Upper lobe of right lung (tissue), 1 donor: Measurements from ENCODE around the gene GRID1. TPM values are rescaled to one million over a fixed set of nuclear protein-coding genes. Genes with fewer than 3 reads are reported as not detected.

Experiments
- ATAC-seq: fragments of 200-7000 bp; cut with Tn5 transposase; one replicate; pipeline ENCODE4 v1.9.1; 2020; ENCODE audit warnings: mild to moderate bottlenecking, moderate library complexity
- DNase-seq: peaks from one replicate; pipeline ENCODE4 v3.0.0-alpha.2; 2020
- H3K27ac ChIP-seq: fragments of 200-600 bp; one replicate; pipeline ENCODE4 v1.8.0; 2022
- H3K27me3 ChIP-seq: fragments of 200-600 bp; one replicate; pipeline ENCODE4 v1.8.0; 2022; ENCODE audit warnings: mild to moderate bottlenecking
- H3K36me3 ChIP-seq: fragments of 200-600 bp; one replicate; pipeline ENCODE4 v1.8.0; 2022
- H3K4me1 ChIP-seq: fragments of 200-600 bp; one replicate; pipeline ENCODE4 v1.8.0; 2022
- H3K4me3 ChIP-seq: fragments of 200-600 bp; one replicate; pipeline ENCODE4 v1.8.0; 2022; ENCODE audit warnings: mild to moderate bottlenecking
- H3K9me3 ChIP-seq: fragments of 200-600 bp; one replicate; pipeline ENCODE4 v1.8.0; 2022
- intact Hi-C: fragments of 100-400 bp; cut with DNase I; formaldehyde crosslinking; loops from one replicate; pipeline ENCODE4 v1.11.0; 2022
- total RNA-seq: library from RNA; stranded (reverse); fragmentation: NEBNext Ultra II Directional; extraction: Animal tissue kit (Norgen Biotek cat#: 25700); gene quantifications from one replicate; pipeline ENCODE4 v1.2.1, GENCODE V29; 2021
- TF ChIP-seq, protein P1 (sequence below): fragments of 200-600 bp; IDR thresholded peaks from one replicate; pipeline ENCODE4 v1.8.0; 2022; ENCODE audit warnings: antibody characterized with exemption
- donor health status: DM: no; HTN: yes; CAD: no; lungs with severe emphysema.

Gene GRID1
- total RNA-seq, 1 donor from 2014 or later, result 3.0 TPM

DNA sequence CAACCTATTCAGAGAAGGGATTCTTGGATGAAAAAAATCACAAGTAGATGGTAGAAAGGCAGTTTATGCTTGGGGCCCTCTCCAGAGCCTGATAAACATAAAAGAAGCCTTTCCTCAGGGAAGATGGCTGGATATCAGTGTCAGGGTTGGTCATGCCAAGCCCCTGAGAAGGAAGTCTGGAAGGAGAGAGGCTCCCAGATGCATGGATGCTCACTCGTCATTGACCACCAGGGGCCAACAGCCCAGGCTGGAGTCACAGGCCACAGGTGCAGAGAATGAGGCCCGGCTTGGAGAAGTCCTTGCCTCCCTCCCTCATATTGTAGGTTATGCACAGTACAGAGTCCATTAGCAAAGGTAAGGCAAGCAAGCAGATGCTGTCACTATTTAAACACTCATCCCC, 506.7 kb downstream of the GRID1 start:
- no peak overlapping the region for H3K27ac ChIP-seq
- intact Hi-C loops, result no loop called here
- H3K27me3 ChIP-seq, result no peaks in the 10 kb centered on the region
- DNase-seq (no peak), ATAC-seq (no peak)
- H3K36me3 ChIP-seq, result no peaks in the 10 kb centered on the region
- H3K9me3 ChIP-seq, result no peaks in the 10 kb centered on the region
- TF ChIP-seq, protein P1, sequence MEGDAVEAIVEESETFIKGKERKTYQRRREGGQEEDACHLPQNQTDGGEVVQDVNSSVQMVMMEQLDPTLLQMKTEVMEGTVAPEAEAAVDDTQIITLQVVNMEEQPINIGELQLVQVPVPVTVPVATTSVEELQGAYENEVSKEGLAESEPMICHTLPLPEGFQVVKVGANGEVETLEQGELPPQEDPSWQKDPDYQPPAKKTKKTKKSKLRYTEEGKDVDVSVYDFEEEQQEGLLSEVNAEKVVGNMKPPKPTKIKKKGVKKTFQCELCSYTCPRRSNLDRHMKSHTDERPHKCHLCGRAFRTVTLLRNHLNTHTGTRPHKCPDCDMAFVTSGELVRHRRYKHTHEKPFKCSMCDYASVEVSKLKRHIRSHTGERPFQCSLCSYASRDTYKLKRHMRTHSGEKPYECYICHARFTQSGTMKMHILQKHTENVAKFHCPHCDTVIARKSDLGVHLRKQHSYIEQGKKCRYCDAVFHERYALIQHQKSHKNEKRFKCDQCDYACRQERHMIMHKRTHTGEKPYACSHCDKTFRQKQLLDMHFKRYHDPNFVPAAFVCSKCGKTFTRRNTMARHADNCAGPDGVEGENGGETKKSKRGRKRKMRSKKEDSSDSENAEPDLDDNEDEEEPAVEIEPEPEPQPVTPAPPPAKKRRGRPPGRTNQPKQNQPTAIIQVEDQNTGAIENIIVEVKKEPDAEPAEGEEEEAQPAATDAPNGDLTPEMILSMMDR, result no peak
- no peaks in the 10 kb centered on the region for H3K4me1 ChIP-seq
- no peak overlapping the region for H3K4me3 ChIP-seq

DNA sequence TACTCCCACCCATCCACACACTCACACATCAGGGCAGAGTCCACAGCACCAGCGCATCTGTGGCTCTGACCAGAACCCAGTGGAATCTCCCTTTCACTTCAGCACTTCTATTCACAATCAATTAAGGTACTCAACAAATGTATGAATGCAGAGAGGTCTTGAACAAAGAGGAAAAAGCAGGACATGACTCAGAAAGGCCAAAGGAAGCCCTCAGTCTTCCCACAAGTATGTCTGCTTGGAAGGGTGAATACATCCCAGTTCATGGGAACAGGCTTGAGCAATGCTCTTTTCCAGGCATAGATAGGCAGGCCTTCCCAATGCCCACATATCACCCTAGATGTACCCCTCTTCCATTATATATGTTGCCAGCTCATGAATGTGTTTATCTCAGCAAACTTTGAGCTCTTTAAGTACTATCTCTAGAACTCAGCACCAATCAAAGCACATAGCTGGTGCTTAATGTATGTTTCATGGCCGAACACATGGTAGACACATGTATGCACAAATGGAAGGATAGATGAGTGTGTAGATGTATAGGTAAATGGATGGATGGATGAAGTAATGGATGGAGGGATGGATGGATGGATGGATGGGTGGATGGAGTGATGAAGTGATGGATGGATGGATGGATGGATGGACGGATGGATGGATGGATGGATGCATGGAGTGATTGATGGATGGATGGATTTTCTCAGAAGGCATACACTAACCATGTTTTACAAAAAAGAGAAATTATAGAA, 507.6 kb downstream of the GRID1 start:
- no peaks in the 10 kb centered on the region for H3K27me3 ChIP-seq
- H3K36me3 ChIP-seq, result no peaks in the 10 kb centered on the region
- no peak overlapping the region for H3K27ac ChIP-seq
- TF ChIP-seq, protein P1, result no peak
- DNase-seq, result no peak
- H3K4me3 ChIP-seq, result no peak overlapping the region
- H3K9me3 ChIP-seq, result no peaks in the 10 kb centered on the region
- no peak for ATAC-seq
- H3K4me1 ChIP-seq, result no peaks in the 10 kb centered on the region
- intact Hi-C loops, result no loop called here

DNA sequence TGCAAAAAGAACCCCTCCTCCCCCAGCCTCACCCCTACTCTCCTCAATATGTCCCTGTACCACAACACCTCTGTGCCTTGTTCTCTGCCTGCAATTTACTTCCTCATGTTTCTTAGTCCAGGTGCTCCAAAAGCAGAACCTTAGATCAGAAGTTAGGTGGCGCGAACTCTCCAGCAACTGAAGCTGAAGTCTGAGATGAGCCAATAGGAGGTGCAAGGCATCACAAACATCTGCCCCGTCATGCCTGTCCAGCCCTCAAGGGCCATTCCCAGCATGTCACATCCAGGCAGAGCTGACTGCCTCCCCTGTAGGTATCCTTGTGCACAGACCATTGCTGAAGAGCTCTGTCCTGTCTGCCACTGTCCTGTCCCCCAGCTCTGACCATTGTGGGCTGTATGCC, 508.8 kb downstream of the GRID1 start:
- no peaks in the 10 kb centered on the region for H3K27me3 ChIP-seq
- H3K4me1 ChIP-seq, result no peaks in the 10 kb centered on the region
- H3K4me3 ChIP-seq, result no peak overlapping the region
- no peak overlapping the region for H3K27ac ChIP-seq
- ATAC-seq, result no peak
- TF ChIP-seq, protein P1, result no peak
- intact Hi-C loops, result no loop called here
- H3K9me3 ChIP-seq, result no peaks in the 10 kb centered on the region
- no peak for DNase-seq
- H3K36me3 ChIP-seq, result no peaks in the 10 kb centered on the region

DNA sequence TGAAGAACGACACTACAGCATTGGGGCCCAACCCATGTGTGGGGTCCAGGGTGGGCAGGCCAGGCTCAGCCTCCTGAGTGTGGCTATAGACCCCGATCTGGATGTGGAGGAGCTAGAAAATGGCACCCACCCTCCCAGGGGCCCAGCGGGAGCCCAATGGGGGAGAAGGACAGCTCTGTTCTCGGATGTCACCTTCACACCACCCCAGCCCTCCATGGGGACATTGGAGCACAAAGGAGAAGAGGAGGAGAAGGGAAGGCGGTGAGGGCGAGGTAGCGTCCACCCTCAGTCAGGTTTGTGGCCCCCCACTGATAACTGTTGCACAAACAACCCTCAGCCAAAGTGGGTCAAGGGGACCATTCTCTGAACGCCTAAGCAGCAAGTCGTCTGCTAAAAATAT, 509.3 kb downstream of the GRID1 start:
- H3K27me3 ChIP-seq, result no peaks in the 10 kb centered on the region
- DNase-seq, result no peak
- ATAC-seq, result no peak

DNA sequence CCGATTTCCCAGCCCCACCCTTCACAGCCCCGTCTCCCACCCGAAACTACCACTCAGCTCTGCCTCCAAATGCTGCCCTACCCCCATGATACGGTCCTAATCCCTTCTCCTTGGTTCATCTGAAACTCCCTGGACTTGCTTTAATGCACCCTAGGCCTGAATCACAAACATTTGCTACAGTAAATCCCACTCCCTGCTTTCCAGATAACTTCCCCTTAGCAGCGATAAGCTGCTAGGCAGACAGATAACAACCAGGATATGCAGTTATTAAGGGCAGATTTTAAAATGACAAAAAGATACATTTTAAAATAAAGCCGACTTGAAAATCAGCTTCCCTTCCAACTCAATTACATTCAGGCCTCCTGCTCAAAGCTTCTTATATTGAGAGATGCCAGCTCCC, 514.7 kb downstream of the GRID1 start:
- intact Hi-C loops, result no loop called here
- H3K4me3 ChIP-seq, result no peak overlapping the region
- H3K9me3 ChIP-seq, result no peaks in the 10 kb centered on the region
- TF ChIP-seq, protein P1, result no peak
- H3K27me3 ChIP-seq, result no peaks in the 10 kb centered on the region
- H3K4me1 ChIP-seq, result no peaks in the 10 kb centered on the region
- DNase-seq (no peak), ATAC-seq (no peak)
- no peaks in the 10 kb centered on the region for H3K36me3 ChIP-seq
- H3K27ac ChIP-seq, result no peak overlapping the region

More for the DNA sequence above, 509.3 kb downstream of the GRID1 start:
- H3K4me3 ChIP-seq, result no peak overlapping the region
- H3K9me3 ChIP-seq, result no peaks in the 10 kb centered on the region
- intact Hi-C loops, result no loop called here
- H3K27ac ChIP-seq, result no peak overlapping the region
- TF ChIP-seq, protein P1, result no peak
- H3K4me1 ChIP-seq, result no peaks in the 10 kb centered on the region
- no peaks in the 10 kb centered on the region for H3K36me3 ChIP-seq

DNA sequence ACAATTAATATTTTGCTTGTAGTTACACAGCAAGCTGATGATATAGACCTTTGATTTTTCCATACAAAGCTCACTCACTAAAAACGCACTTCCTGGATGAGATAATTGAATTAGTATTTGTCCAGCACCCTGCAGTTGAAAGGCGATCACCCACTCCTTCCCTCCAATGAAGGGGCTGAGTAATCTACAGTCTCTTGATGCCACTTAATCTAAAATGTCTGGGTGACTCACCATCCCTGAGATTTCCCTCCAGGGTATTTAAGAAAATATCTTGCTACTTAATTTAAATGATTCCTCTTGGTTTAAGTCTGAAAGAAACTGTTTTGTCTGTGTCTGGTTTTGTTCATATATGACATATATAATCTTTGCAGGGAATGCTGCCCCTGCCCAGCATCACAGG, 515.3 kb downstream of the GRID1 start:
- Histone ChIP-seq H3K27me3 (no peaks in the 10 kb centered on the region), H3K27ac (no peak overlapping the region), H3K4me1 (no peaks in the 10 kb centered on the region), H3K4me3 (no peak overlapping the region), H3K36me3 (no peaks in the 10 kb centered on the region), H3K9me3 (no peaks in the 10 kb centered on the region)
- DNase-seq, result no peak
- intact Hi-C loops, result no loop called here
- TF ChIP-seq, protein P1, result no peak
- ATAC-seq, result no peak
